ENCODE results near the gene ACER3.

Gene ACER3

GRCh38 chr11:76835928-76836612 is 24.6 kb upstream of the ACER3 start:
- Histone ChIP-seq H3K9ac (ENCODE audit: low read depth in 1 of 2, low read length in 2 of 2) (no peak overlapping the region), H3K4me3 (ENCODE audit: low read depth in 1 of 2, low read length in 2 of 2) (no peak overlapping the region), H3K9me3 (ENCODE audit: control insufficient read depth in 1 of 2, low read length in 2 of 2) (no peaks in the 10 kb centered on the region), H3K36me3 (ENCODE audit: control insufficient read depth in 1 of 2, insufficient read depth in 2 of 2, low read length in 2 of 2) (no peaks in the 10 kb centered on the region), H3K4me1 (ENCODE audit: control insufficient read depth in 1 of 2, insufficient read depth in 2 of 2, low read length in 2 of 2) (peaks cover 40 to 43% of the 10 kb centered on the region in 2 donors), H3K27ac (ENCODE audit: low read depth, low read length) (no peak overlapping the region), H3K27me3 (ENCODE audit: control insufficient read depth in 1 of 2, insufficient read depth in 2 of 2, low read length in 2 of 2) (no peaks in the 10 kb centered on the region)

DNA sequence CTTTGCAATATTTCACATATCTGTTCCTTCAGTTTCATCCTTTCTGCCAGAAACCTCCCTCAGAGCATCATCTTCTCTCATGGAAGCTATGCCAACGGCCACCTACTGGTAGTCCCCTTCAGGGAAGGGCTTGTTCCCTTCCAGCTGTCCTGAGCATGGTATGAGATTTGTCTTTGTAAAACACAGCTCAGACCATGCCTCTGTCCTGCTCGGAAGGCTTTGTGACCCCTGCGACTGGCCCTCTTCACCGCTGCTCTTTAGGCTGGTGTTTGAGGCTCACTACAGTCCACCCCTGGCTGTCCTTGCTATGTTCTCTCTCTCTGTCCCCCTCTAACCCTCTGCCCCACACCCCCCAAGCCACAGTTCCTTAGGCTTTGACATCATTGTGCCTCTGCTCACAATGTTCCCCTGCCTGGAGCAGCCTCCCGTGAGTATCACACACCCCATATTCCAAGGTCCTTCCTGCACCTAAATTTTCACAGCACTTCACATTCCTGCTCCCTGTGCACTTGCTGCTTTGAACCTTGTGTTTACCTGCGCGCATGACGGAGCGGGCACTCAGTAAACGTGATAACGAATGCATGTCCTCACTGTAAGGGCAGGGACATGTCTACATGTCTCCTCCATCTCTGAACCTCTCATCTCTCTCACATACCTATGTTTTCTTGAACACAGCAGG is 24.0 kb upstream of the ACER3 start:
- Histone ChIP-seq H3K4me1 (ENCODE audit: control insufficient read depth in 1 of 2, insufficient read depth in 2 of 2, low read length in 2 of 2) (peaks cover 37 to 43% of the 10 kb centered on the region in 2 donors), H3K9ac (ENCODE audit: low read depth in 1 of 2, low read length in 2 of 2) (no peak overlapping the region), H3K27me3 (ENCODE audit: control insufficient read depth in 1 of 2, insufficient read depth in 2 of 2, low read length in 2 of 2) (no peaks in the 10 kb centered on the region), H3K36me3 (ENCODE audit: control insufficient read depth in 1 of 2, insufficient read depth in 2 of 2, low read length in 2 of 2) (no peaks in the 10 kb centered on the region), H3K9me3 (ENCODE audit: control insufficient read depth in 1 of 2, low read length in 2 of 2) (no peaks in the 10 kb centered on the region), H3K4me3 (ENCODE audit: low read depth in 1 of 2, low read length in 2 of 2) (no peak overlapping the region), H3K27ac (ENCODE audit: low read depth, low read length) (no peak overlapping the region)

- Histone ChIP-seq H3K4me1 (ENCODE audit: control insufficient read depth in 1 of 2, insufficient read depth in 2 of 2, low read length in 2 of 2) (peaks cover 37 to 43% of the 10 kb centered on the region in 2 donors), H3K27me3 (ENCODE audit: control insufficient read depth in 1 of 2, insufficient read depth in 2 of 2, low read length in 2 of 2) (no peaks in the 10 kb centered on the region), H3K9ac (ENCODE audit: low read depth in 1 of 2, low read length in 2 of 2) (no peak overlapping the region), H3K4me3 (ENCODE audit: low read depth in 1 of 2, low read length in 2 of 2) (no peak overlapping the region), H3K27ac (ENCODE audit: low read depth, low read length) (no peak overlapping the region), H3K9me3 (ENCODE audit: control insufficient read depth in 1 of 2, low read length in 2 of 2) (no peaks in the 10 kb centered on the region), H3K36me3 (ENCODE audit: control insufficient read depth in 1 of 2, insufficient read depth in 2 of 2, low read length in 2 of 2) (no peaks in the 10 kb centered on the region)
These were observed 22.7 kb upstream of the ACER3 start for GRCh38 chr11:76837696-76838677.

DNA sequence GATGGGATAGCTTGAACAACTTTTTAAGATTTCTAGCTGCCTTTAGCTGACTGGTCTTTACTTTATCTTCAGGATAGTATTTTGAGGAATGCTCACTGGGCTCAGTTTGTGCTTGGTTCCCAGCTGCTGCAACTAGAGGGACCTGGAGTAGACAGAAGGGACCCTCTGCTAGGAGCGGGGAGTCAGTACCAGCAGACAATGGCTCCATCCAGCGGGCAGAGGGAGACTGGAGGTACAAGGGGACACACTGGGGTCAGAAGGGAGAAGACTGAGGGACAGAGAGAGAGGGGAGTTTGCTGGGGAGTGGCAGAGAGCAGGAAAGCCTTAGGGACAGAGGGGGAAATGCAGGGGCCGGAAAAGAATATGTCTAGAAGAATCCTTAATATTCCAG is 22.0 kb upstream of the ACER3 start:
- Histone ChIP-seq H3K27me3 (ENCODE audit: control insufficient read depth in 1 of 2, insufficient read depth in 2 of 2, low read length in 2 of 2) (no peaks in the 10 kb centered on the region), H3K9me3 (ENCODE audit: control insufficient read depth in 1 of 2, low read length in 2 of 2) (no peaks in the 10 kb centered on the region), H3K9ac (ENCODE audit: low read depth in 1 of 2, low read length in 2 of 2) (no peak overlapping the region), H3K4me3 (ENCODE audit: low read depth in 1 of 2, low read length in 2 of 2) (no peak overlapping the region), H3K27ac (ENCODE audit: low read depth, low read length) (no peak overlapping the region), H3K36me3 (ENCODE audit: control insufficient read depth in 1 of 2, insufficient read depth in 2 of 2, low read length in 2 of 2) (no peaks in the 10 kb centered on the region), H3K4me1 (ENCODE audit: control insufficient read depth in 1 of 2, insufficient read depth in 2 of 2, low read length in 2 of 2) (peaks cover 37 to 43% of the 10 kb centered on the region in 2 donors)

GRCh38 chr11:76839311-76839710 is 21.4 kb upstream of the ACER3 start:
- Histone ChIP-seq H3K9me3 (ENCODE audit: control insufficient read depth in 1 of 2, low read length in 2 of 2) (peaks cover 0 to 1% of the 10 kb centered on the region in 2 donors), H3K4me1 (ENCODE audit: control insufficient read depth in 1 of 2, insufficient read depth in 2 of 2, low read length in 2 of 2) (peaks cover 37 to 43% of the 10 kb centered on the region in 2 donors), H3K9ac (ENCODE audit: low read depth in 1 of 2, low read length in 2 of 2) (no peak overlapping the region), H3K36me3 (ENCODE audit: control insufficient read depth in 1 of 2, insufficient read depth in 2 of 2, low read length in 2 of 2) (no peaks in the 10 kb centered on the region), H3K27me3 (ENCODE audit: control insufficient read depth in 1 of 2, insufficient read depth in 2 of 2, low read length in 2 of 2) (no peaks in the 10 kb centered on the region), H3K27ac (ENCODE audit: low read depth, low read length) (no peak overlapping the region), H3K4me3 (ENCODE audit: low read depth in 1 of 2, low read length in 2 of 2) (no peak overlapping the region)

DNA sequence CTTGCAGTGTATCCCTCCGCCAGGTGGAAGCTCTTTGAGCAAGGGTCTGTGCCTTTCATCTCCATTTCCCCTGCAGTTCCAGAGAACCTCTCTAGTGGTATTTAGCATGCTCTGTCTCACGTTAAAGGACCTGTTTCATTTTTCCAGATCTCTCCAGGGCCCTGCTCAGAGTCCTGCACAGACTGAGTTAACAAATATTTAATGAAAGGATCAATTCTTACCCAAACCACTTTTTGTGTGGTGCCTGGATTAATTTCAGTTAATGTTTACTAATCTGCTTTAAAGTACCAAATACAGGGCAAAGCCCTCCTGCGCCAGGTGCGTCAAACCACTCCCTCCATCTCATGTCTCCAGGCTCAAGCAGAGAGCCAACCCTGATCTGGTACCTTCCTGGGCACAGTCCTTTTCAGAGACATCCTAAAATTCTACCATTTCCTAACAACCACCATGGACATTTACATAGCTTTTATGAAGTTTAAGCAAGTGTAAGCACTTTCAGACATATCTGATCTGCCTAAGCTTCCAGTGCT is 18.7 kb upstream of the ACER3 start:
- Histone ChIP-seq H3K36me3 (ENCODE audit: control insufficient read depth in 1 of 2, insufficient read depth in 2 of 2, low read length in 2 of 2) (no peaks in the 10 kb centered on the region), H3K4me3 (ENCODE audit: low read depth in 1 of 2, low read length in 2 of 2) (no peak overlapping the region), H3K4me1 (ENCODE audit: control insufficient read depth in 1 of 2, insufficient read depth in 2 of 2, low read length in 2 of 2) (peaks cover 26 to 31% of the 10 kb centered on the region in 2 donors), H3K9me3 (ENCODE audit: control insufficient read depth in 1 of 2, low read length in 2 of 2) (peaks cover 0 to 1% of the 10 kb centered on the region in 2 donors), H3K9ac (ENCODE audit: low read depth in 1 of 2, low read length in 2 of 2) (no peak overlapping the region), H3K27ac (ENCODE audit: low read depth, low read length) (no peak overlapping the region), H3K27me3 (ENCODE audit: control insufficient read depth in 1 of 2, insufficient read depth in 2 of 2, low read length in 2 of 2) (no peaks in the 10 kb centered on the region)

GRCh38 chr11:76843907-76844306 is 16.8 kb upstream of the ACER3 start:
- Histone ChIP-seq H3K9me3 (ENCODE audit: control insufficient read depth in 1 of 2, low read length in 2 of 2) (peaks cover 0 to 1% of the 10 kb centered on the region in 2 donors), H3K4me1 (ENCODE audit: control insufficient read depth in 1 of 2, insufficient read depth in 2 of 2, low read length in 2 of 2) (peaks cover 7 to 18% of the 10 kb centered on the region in 2 donors), H3K36me3 (ENCODE audit: control insufficient read depth in 1 of 2, insufficient read depth in 2 of 2, low read length in 2 of 2) (no peaks in the 10 kb centered on the region), H3K27me3 (ENCODE audit: control insufficient read depth in 1 of 2, insufficient read depth in 2 of 2, low read length in 2 of 2) (no peaks in the 10 kb centered on the region), H3K27ac (ENCODE audit: low read depth, low read length) (no peak overlapping the region), H3K9ac (ENCODE audit: low read depth in 1 of 2, low read length in 2 of 2) (no peak overlapping the region), H3K4me3 (ENCODE audit: low read depth in 1 of 2, low read length in 2 of 2) (no peak overlapping the region)

GRCh38 chr11:76844511-76844910 is 16.2 kb upstream of the ACER3 start:
- Histone ChIP-seq H3K9me3 (ENCODE audit: control insufficient read depth in 1 of 2, low read length in 2 of 2) (peaks cover 0 to 1% of the 10 kb centered on the region in 2 donors), H3K27ac (ENCODE audit: low read depth, low read length) (no peak overlapping the region), H3K4me3 (ENCODE audit: low read depth in 1 of 2, low read length in 2 of 2) (no peak overlapping the region), H3K9ac (ENCODE audit: low read depth in 1 of 2, low read length in 2 of 2) (no peak overlapping the region), H3K27me3 (ENCODE audit: control insufficient read depth in 1 of 2, insufficient read depth in 2 of 2, low read length in 2 of 2) (no peaks in the 10 kb centered on the region), H3K36me3 (ENCODE audit: control insufficient read depth in 1 of 2, insufficient read depth in 2 of 2, low read length in 2 of 2) (no peaks in the 10 kb centered on the region), H3K4me1 (ENCODE audit: control insufficient read depth in 1 of 2, insufficient read depth in 2 of 2, low read length in 2 of 2) (peaks cover 3 to 12% of the 10 kb centered on the region in 2 donors)

DNA sequence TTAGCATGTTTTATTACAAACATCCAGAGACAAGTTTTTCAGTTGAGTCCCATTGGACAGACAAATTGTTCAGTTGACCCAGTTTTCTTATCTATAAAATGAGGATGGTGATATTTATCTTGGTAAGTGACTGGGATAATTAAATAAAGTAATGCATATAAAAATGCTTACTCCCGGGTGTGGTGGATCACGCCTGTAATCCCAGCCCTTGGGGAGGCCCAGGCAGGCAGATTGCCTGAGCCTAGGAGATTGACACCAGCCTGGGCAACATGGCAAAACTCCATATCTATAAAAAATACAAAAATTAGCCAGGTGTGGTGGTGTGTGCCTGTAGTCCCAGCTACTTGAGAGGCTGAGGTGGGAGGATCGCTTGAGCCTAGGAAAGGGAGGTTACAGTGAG is 15.6 kb upstream of the ACER3 start:
- Histone ChIP-seq H3K27ac (ENCODE audit: low read depth, low read length) (no peak overlapping the region), H3K36me3 (ENCODE audit: control insufficient read depth in 1 of 2, insufficient read depth in 2 of 2, low read length in 2 of 2) (no peaks in the 10 kb centered on the region), H3K9me3 (ENCODE audit: control insufficient read depth in 1 of 2, low read length in 2 of 2) (peaks cover 0 to 1% of the 10 kb centered on the region in 2 donors), H3K4me3 (ENCODE audit: low read depth in 1 of 2, low read length in 2 of 2) (no peak overlapping the region), H3K27me3 (ENCODE audit: control insufficient read depth in 1 of 2, insufficient read depth in 2 of 2, low read length in 2 of 2) (no peaks in the 10 kb centered on the region), H3K4me1 (ENCODE audit: control insufficient read depth in 1 of 2, insufficient read depth in 2 of 2, low read length in 2 of 2) (peaks cover 3 to 8% of the 10 kb centered on the region in 2 donors), H3K9ac (ENCODE audit: low read depth in 1 of 2, low read length in 2 of 2) (no peak overlapping the region)

Data from duodenal mucosa (tissue), 2 donors.